Suppressor macrophage treated with lipopolysaccharide for 4 hours (primary cell): Measurements from ENCODE around the gene VSIG10L2.

ENCODE experiments used
- DNase-seq: peaks from one replicate; pipeline ENCODE4 v3.0.0-alpha.2; 2020

The VSIG10L2 gene

DNA sequence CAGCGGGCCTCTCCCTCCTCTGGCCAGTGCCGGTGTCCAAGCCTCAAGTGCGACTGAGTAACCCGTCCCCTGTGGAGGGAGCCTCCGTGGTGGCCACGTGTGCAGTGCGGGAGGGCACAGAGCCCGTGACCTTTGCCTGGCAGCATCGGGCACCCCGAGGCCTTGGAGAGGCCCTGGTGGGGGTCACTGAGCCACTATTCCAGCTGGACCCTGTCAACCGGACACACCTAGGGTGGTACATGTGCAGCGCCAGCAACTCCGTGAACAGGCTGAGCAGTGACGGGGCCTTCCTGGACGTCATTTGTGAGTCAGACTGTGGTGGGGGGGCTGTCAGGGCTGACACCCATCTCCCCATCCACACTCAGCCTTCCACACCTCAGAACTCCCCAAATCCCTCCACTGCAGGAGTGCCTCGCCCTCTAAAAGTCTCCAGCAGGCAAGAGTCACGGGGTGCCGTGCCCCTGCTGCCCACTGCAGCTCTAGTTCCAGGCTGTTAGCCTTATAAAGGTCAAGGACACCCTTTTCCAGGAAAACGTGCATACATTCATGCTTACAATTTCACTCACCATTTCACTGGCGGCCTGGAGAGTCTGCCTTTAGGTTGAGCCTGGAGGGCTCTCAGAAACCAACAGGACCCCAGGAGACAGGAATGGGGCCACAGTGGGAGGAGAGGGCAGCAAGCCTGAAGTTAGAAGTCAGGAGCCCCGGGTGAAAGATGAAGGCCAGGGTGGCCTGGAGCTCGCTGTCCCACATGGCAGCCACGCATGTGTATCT, 2.6 kb downstream of the VSIG10L2 start:
- DNase-seq: no peak

DNA sequence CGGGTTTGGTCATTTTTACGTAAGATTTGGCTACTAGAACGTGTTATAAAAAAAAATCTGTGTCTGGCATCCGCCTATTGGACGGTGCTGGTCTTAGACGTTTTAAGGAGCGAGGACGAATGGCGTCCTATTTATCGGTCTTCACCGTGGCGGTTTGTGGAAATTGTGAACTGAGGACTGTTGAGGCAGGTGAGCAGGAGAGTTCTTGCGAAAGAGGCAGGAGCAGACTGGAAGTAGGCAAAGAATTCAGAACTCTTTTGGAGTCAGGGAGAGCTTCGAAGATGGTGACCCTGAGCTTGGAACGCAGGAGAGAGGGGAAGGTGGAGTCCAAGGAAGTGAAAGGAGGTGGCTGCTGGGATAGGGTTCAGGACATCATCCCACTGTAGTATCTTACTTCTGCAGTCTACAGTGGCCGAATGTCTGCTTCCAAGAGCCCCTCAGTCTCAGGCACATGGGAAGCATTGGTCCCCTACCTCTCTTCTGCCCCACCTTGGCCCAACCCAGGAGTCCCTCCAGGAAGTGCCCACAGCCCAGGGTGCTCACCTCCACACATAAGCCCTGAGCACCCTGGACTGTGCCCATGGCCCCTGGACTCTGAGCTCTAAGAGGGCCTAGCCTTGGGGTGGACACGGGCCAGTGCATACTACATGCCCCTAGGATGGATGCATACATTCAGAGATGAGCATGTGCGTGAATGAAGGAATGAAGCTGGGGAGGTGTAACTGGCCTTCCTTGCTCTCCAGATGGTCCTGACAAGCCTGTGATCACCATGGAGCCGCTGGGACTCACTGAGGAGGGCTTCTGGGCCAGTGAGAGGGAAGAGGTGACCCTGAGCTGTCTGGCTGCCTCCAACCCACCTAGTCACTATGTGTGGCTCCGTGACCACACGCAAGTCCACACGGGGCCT, 3.7 kb downstream of the VSIG10L2 start:
- DNase-seq: no peak

DNA sequence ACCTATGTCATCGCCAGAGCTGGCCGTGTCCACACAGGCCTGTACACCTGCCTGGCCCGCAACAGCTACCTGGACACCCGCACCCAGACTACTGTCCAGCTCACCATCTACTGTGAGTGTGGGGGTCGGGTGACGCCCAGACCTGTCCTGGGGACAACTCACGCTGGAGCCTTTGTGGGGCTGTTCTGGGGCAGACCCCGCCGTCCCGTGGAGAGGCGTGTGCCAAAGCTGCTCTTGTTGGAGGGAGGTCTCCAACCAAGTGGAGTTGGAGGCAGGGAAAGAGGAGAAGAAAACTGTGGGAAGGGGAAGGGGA, 4.3 kb downstream of the VSIG10L2 start:
- no peak for DNase-seq

DNA sequence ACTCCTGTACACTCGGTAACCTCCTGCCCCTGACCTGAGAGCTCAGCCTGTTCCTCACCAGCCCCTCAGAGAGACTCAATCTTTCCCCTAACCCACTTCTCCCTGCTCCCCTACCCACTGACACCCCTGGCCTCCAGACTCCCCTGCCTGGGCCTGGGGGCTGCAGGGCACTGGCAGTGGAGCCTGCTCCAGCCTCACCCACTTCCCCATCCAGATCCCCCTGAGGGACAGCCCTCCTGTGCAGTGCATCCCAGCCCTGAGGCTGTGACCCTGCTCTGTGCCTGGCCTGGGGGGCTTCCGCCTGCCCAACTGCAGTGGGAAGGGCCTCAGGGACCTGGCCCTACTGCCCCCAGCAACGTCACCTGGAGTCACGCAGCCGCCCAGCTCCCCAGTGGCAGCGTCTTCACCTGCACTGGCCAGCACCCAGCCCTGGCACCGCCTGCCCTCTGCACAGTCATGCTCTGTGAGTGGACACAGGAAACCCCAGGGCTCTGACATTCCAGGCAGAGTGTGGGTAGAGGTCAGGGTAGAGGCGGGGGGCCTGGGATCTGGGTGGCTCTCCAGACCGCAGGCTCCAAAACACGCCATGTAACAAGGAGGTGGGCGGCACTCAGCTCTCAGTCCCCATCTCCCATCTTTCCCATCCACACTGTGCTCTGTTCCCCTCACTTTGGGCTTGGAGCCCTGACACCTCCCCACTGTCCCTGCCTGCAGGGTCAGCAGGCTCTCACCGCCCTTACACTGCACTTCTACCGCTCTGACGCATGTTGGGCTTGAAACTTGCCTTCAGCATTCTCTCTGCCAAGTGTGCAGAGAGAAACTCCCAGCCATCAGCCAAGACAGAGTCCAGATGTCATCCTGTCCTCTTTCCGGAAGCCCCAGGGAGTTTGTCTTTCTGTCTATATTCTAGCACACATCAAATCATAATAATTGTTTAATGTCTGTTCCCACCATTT, 5.1 kb downstream of the VSIG10L2 start:
- DNase-seq: no peak

DNA sequence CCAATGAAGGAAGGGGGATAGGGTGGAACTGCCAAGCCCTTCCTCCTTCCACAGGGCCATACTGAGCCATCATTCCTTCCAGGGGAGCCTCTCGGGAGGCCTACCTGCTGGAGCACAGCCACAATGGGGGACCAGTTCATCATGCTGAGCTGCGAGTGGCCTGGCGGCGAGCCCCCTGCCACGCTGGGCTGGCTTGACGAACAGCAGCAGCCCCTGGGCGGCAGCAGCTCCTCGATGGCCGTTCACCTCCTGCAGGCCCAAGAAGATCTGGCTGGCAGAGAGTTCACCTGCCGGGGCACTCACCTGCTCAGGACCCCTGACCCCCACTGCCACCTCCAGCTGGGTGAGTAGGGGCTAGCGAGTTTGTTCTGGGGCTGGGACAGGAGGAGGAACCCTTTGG, 5.9 kb downstream of the VSIG10L2 start:
- no peak for DNase-seq

DNA sequence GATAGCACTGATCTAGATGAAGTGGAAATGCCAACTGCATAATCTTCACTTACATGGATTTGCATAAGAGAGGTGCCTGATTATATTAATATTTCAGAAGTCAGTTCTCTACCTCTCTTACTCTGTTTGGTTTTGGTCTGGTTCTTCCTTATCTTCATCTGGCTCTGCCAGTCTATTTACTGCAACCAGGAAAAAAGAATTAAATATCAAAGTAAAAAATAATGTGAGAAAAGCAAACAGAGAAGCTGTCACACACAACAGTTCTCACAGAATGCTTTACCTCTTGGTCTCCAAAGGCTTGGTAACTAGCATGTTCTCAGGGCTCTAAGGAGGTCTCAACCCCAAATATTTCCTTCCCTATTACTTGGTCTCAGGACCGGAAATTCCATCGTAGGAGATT, 6.7 kb downstream of the VSIG10L2 start:
- no peak for DNase-seq

DNA sequence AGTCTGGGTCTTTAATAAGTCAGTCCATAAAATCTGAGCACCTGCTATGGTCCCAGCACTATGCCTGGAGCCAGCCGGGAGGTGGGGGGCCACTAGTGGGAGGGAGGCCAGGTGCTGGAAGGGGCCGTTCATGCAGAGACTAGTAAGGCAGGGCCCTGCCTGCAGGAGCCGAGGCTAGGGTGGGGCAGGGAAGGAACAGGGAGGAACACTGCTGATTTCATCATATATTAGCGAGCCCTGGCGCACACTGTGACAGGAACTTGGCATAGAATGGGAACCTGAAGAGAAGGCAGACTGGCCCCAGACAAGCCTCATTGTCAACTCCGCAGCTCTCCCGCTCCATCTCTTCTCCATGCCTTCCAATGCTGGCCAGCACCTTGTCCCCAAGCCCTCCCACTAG, 7.1 kb downstream of the VSIG10L2 start:
- DNase-seq: no peak

DNA sequence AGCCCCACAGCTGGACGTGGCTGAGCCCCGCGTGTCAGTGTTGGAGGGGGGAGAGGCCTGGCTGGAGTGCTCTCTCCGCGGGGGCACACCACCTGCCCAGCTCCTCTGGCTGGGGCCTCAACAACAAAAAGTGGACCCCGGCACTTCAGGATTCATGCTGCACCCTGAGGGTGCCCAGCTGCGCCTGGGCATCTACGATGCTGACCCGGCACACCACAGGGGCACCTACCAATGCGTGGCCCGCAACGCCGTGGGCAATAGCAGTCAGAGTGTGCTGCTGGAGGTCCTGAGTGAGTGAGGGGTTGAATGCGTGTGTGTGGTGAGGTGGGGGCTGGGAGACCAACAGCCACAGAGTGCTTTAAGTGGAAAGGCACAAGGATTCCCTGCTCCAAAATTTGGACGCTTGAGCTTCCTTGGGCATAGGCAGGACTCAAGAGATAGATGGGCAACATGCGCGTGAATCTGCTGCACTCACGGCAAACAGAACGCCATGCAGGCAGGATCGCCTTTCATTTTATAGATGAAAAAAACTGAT, 7.6 kb downstream of the VSIG10L2 start:
- no peak for DNase-seq

DNA sequence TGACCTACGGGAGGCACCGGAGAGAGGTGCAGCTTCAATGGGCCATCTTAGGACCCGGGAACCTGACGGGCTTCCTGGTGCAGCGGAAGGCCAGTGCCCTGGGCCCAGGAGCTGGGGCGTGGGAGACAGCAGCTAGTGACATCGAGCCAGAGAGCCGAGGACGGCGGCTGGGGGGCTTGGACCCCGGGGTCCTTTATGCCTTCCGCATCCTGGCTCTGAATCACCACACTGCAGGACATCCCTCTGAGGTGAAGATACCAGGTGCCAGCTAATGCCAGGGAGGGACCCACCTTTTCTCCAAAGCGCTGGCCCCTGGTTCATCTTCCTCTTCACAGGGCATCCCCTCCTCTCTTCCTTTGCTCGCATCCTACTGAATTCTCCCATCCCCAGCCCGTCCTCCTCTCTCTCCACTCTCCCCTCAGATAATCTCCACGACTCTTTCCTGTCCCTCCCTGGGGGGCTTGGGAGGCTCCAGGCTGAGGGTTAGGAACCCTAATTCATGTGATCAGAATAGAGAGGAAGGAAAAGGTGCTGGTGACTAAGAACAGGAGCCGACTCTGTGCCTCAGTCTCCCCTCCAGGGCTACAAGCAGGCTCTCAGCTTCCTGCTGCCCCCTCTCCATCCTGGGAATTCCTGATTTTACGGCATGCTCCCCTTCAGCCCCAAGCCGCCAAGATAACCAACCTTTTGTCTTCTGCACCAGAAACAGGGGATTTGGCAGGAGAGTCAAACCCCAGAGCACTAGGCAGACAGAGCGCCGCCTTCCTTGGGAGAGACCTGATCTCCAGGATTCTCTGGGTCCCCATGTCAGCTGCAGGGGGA, 8.5 kb downstream of the VSIG10L2 start:
- no peak for DNase-seq

DNA sequence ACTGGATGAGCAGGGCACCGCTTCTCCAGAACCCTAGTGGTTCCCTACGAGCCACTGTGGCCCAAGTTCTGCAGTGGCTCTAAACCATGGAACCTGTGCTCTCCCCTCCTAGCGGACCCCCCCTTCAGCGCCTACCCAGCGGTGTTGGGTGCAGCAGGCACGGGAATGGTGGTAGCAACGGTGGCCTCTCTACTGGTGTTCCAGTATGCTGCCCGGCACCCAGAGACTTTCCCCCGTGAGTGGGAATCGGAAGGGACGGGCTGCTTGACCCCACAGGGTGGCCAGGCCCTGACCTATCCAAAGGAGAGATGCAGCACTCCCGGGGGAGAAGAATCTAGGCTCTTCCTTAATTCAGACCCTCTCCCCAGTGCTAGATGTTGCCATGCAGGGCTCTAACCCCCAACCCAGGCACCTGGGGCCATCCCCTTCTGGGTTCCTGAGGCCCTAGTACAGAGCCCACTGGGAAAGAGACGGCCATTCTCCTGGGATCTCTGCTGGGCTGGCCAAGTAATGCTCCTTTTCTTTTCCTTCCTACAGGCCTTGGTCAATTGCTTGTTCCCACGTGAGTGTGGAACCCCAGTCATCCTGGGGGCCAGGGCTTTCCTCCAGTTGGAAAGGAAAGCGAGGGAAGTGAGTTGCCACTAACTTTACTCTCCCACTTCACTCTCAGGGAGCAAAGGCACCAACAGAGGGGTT, 9.2 kb downstream of the VSIG10L2 start:
- no peak for DNase-seq

DNA sequence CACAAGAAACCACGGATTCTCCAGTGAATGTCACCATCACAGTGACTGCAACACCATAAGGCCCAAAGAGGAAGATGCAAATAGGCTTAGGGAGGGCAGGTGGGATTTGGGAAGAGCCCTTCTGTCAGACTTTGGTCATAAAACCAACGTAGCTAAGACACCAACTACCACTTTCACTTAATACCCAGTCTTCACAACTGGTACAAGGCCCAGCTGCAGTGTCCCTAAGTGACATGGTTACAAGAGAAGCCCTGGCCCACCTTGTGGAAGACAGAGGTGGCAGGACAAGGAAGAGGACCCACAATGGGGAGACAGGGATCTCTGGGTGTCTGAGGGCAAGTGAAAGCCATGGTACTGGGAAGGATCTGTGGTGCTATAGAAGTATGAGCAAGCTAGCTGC, 10.0 kb downstream of the VSIG10L2 start:
- DNase-seq: no peak

DNA sequence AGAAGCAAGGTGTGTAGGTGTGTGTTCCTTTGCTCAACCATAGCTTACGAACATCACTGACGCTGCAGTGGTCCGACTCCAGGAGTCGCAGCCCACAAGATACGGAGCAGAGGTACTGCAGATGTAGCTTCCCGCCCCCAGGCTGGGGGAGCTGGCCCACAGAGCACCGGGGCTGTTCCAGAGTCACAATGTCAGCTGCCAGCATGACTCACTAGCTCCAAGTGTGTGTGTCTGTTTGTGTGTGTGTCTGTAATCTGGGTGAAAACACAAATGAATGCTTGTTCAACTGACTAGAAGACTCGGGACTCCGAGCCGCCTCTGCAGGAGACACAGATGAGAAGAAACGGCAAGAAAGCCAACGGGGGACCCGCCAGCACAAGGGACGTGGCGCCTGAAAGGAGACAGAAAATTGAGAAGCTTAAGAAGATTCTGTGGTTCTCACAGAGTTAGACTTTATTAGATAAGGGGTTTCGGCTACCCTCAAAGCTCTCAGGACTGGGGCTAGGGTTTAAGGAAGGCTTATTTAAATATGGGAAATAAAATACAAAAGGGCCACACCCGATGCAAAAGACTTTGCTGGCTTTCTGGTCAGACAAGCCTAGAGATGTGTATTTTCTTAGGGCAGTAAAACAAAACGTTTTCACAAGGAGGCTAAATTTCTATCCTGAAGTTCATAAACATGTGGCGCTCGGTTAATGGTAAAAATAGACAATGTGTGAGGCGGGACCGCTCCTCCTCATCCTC, 10.7 kb downstream of the VSIG10L2 start:
- DNase-seq: no peak

DNA sequence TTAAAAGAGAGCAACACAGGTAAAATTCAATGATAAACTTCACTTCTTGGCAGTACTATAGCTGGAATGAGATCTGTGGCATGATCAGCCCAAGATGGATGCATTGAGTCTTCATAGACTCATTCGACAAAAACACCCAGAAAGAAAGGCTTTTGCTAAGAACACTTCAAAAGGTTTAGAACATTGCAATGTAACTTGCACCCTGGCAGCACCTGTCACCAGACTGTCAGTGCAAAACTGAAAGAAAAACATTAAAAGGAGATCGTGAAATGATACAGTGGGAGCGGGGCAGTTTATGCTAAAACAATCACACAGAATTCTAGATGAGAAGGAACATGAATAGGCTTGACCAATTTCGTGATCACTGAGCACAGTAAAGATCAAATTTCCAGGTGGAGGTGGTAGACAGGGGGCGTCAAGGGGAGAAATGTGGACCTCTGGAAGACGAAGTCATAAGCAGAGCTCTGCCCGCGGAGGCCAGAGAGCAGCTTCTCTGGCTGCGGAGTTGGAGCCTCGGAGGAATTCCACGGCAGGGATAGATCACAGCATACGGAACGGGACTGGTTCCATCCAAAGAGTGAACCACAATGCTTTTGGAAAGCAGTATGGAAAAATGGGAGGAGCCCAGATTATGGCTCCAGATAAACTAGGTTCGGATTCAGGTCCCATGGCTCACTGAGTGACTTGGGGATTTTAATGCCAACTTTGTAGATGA, 11.9 kb downstream of the VSIG10L2 start:
- DNase-seq: no peak

DNA sequence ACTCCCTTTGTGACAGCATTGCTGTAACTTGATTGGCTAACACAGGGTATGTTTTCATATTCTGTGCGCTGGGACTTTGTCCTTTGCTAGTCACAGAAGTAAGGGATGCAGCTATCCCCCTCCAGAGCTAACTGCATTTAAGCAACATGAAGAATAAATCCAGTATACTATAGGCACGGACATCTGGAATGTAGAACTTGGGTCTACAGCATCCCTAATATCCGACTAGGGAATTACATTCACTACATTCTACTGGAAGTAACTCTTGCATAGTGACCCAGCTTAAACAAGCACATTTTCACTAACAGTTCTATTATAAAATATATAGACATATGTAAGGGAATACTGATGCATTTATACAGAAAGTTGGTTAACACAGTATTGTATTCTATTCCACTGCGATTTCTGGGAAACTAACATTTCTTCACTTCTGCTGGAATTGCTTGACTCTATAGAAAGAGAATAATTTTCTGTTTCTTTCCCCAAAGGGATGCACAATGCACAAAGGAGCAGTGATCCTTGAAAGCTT, 13.1 kb downstream of the VSIG10L2 start:
- no peak for DNase-seq

DNA sequence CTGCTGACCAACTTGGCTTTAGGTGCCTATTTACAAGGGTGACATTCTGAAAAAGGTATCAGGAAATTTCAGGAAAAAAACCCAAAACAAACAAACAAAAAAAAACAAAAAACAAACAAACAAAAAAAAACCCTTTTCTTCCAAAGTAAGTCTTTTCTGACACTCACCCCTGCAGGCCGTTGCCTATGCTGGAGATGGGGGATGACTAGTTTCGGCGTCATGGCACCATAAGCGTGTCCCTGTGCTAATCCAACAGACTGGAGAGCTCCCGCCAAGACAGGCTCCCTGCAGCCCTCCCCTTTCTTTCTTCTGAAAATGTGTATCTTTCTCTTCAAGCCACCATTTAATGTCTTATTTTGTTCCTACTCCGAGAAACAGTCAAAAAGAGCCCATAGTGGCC, 13.7 kb downstream of the VSIG10L2 start:
- DNase-seq: no peak

DNA sequence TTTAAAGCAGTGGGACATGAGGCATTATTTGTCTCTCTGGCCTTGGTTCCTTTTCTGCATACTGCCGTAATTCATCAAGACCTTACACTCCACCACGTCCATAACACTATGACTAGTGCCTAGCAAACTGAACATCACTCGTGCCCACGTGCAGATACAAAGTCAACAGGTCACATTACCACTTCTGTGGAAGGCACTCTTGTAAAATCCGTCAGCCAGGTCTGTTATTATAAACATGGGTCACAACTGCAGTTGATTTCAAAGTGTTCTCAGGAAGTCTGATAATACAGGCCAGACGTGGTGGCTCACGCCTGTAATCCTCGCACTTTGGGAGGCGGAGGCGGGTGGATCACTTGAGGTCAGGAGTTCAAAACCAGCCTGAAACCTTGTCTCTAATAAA, 14.1 kb downstream of the VSIG10L2 start:
- no peak for DNase-seq

DNA sequence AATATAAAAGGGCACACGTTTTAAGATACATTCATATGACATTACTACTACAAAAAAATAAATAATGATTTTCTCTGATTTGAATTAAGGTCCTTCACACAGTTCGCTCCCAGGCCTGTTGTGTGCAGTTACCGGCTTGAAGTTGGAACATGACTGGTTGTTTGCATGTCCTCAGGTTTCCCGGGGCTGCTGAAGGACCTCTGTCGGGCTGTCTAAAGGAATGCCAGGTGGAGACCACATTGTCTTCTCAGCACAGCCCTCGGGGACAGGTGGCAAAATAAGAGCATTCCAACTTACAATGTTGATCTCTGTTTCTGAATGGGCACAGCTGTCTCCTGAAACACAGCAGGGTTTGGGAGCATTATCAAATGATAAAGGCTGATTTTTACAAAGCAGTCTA, 14.9 kb downstream of the VSIG10L2 start:
- DNase-seq: no peak

DNA sequence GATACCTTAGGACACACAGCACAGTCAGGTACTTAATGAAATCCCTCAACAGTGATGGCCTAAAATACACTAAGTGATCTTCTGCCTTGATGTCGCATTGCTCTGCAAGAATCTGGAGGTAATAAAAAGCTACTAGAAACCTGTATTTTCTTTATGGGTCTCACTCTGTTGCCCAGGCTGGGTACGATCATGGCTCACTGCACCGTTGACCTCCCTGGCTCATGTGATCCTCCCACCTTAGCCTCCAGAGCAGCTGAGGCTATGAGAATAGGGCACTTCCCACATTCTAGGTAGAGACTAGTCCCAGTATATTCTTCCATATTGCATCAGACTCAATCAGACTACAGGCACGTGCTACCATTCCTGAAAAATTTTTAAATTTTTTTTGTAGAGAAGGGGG, 21.7 kb downstream of the VSIG10L2 start:
- DNase-seq: no peak

DNA sequence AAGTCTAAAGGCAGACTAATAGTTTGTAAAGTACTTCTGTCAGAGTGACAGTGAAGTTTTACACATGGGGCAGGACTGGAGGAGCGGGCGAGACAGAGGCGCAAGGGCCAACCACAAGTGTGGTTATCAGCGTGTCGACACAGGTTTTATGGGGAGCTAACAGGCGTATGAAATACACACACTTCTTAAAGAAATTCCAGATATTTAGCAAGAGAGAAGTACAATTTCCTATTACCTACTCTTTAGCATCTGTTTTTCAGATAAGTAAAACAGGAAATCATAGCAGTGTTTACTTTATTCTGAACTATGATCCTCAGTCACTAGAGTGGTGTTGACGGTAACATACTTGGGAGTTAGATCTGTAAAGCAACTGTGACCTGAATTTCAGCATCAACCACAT, 22.5 kb downstream of the VSIG10L2 start:
- DNase-seq: no peak

DNA sequence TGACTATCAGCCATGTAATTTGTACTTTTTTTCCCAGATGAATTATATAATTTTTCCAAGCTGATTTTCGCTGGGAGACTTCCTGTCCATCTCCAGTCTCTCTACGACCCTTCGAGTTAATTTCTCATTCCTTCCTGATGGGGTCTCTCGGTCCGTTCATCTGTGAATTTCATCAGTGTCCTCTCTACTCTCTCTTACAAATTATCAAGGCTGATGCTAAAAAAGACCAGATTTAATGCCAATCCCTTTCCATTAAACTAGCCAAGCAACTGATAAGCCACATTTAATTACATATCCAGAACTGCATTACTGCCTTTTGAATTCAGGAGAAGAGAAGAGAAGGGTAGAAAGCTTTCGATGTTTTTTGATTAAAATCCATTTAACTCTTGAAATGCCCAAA, 25.8 kb downstream of the VSIG10L2 start:
- DNase-seq: no peak
